H9 (cell line): ENCODE measurements around the gene PTGIR. TPM values are rescaled to one million over a fixed set of nuclear protein-coding genes. Genes with fewer than 3 reads are reported as not detected.
A peak's percentile ranks its signal among the peaks of the same experiment; 100 is the strongest.

ENCODE experiments used
- DNase-seq: peaks from one replicate; pipeline ENCODE4 v3.0.0-alpha.2; 2017
- H2AFZ ChIP-seq: one replicate; pipeline ENCODE4 v1.6.1; 2013; ENCODE audit warnings: mild to moderate bottlenecking, low read length, control low read depth, moderate library complexity
- H2AK5ac ChIP-seq: 2 replicates; pipeline ENCODE4 v1.6.1; 2013; ENCODE audit warnings: low read length, control low read depth, mixed read lengths; ENCODE audit not compliant: insufficient read length
- H2BK120ac ChIP-seq: one replicate; pipeline ENCODE4 v1.6.1; 2013; ENCODE audit warnings: low read depth, mild to moderate bottlenecking, low read length, control low read depth, inconsistent platforms; ENCODE audit not compliant: poor library complexity, severe bottlenecking
- H2BK12ac ChIP-seq: 2 replicates; pipeline ENCODE4 v1.6.1; 2013; ENCODE audit warnings: low read length, control low read depth, mixed read lengths, low read depth; ENCODE audit not compliant: insufficient read length
- H2BK15ac ChIP-seq: 2 replicates; pipeline ENCODE4 v1.6.1; 2013; ENCODE audit warnings: low read depth, low read length, control low read depth
- H2BK20ac ChIP-seq: one replicate; pipeline ENCODE4 v1.6.1; 2013; ENCODE audit warnings: low read depth, mild to moderate bottlenecking, low read length, control low read depth, inconsistent platforms; ENCODE audit not compliant: poor library complexity, severe bottlenecking
- H2BK5ac ChIP-seq: 2 replicates; pipeline ENCODE4 v1.6.1; 2013; ENCODE audit warnings: low read length, control low read depth, mixed read lengths; ENCODE audit not compliant: insufficient read length
- H3K14ac ChIP-seq: 2 replicates; pipeline ENCODE4 v1.6.1; 2013; ENCODE audit warnings: low read length, control low read depth; ENCODE audit not compliant: insufficient read depth
- H3K18ac ChIP-seq: 2 replicates; pipeline ENCODE4 v1.6.1; 2013; ENCODE audit warnings: low read depth, mild to moderate bottlenecking, mixed read lengths, low read length, control low read depth; ENCODE audit not compliant: insufficient read length
- H3K23ac ChIP-seq: 2 replicates; pipeline ENCODE4 v1.6.1; 2013; ENCODE audit warnings: low read length, control low read depth, mixed read lengths, low read depth; ENCODE audit not compliant: insufficient read length
- H3K23me2 ChIP-seq: 2 replicates; pipeline ENCODE4 v1.6.1; 2013; ENCODE audit warnings: low read depth, mild to moderate bottlenecking, mixed read lengths, low read length, control low read depth; ENCODE audit not compliant: insufficient read length, poor library complexity, severe bottlenecking
- H3K27ac ChIP-seq: 2 replicates; pipeline ENCODE4 v1.5.1; 2013; ENCODE audit warnings: low read length, control low read depth, mixed read lengths, low read depth; ENCODE audit not compliant: insufficient read length
- H3K27me3 ChIP-seq: 2 replicates; pipeline ENCODE4 v1.6.1; 2013; ENCODE audit warnings: low read length, control low read depth, inconsistent platforms; ENCODE audit not compliant: insufficient read depth
- H3K4ac ChIP-seq: 2 replicates; pipeline ENCODE4 v1.6.1; 2013; ENCODE audit warnings: low read depth, mild to moderate bottlenecking, control low read depth, inconsistent platforms, low read length, moderate library complexity
- H3K4me1 ChIP-seq: 2 replicates; pipeline ENCODE4 v1.6.1; 2013; ENCODE audit warnings: low read length, control low read depth, inconsistent platforms; ENCODE audit not compliant: insufficient read depth
- H3K4me2 ChIP-seq: 2 replicates; pipeline ENCODE4 v1.6.1; 2013; ENCODE audit warnings: low read length, control low read depth, mixed read lengths; ENCODE audit not compliant: insufficient read length, insufficient read depth
- H3K56ac ChIP-seq: 2 replicates; pipeline ENCODE4 v1.6.1; 2013; ENCODE audit warnings: low read depth, mild to moderate bottlenecking, mixed read lengths, low read length, control low read depth; ENCODE audit not compliant: insufficient read length
- H3K79me1 ChIP-seq: 2 replicates; pipeline ENCODE4 v1.6.1; 2013; ENCODE audit warnings: low read depth, mild to moderate bottlenecking, moderate library complexity, low read length, control low read depth, inconsistent platforms; ENCODE audit not compliant: insufficient read depth, poor library complexity, severe bottlenecking
- H3K79me2 ChIP-seq: 2 replicates; pipeline ENCODE4 v1.6.1; 2013; ENCODE audit warnings: low read length, control low read depth, inconsistent platforms; ENCODE audit not compliant: insufficient read depth
- H3K9ac ChIP-seq: 2 replicates; pipeline ENCODE4 v1.6.1; 2013; ENCODE audit warnings: low read length, control low read depth, mixed read lengths; ENCODE audit not compliant: insufficient read length; ENCODE audit errors: extremely low read depth
- H3K9me3 ChIP-seq: one replicate; pipeline ENCODE4 v1.6.1; 2013; ENCODE audit warnings: low read depth, low read length, inconsistent platforms; ENCODE audit not compliant: control insufficient read depth
- H3T11ph ChIP-seq: one replicate; pipeline ENCODE4 v1.6.1; 2013; ENCODE audit warnings: mild to moderate bottlenecking, low read length, control low read depth, inconsistent platforms
- H4K20me1 ChIP-seq: one replicate; pipeline ENCODE4 v1.6.1; 2013; ENCODE audit not compliant: control insufficient read depth, insufficient read length, insufficient read depth
- H4K5ac ChIP-seq: 2 replicates; pipeline ENCODE4 v1.6.1; 2013; ENCODE audit warnings: low read depth, mild to moderate bottlenecking, mixed read lengths, low read length, control low read depth; ENCODE audit not compliant: insufficient read length
- H4K8ac ChIP-seq: replicated peaks from 2 replicates; pipeline ENCODE4 v1.6.1; 2013; ENCODE audit warnings: low read length, control low read depth, mixed read lengths, low read depth; ENCODE audit not compliant: insufficient read length
- H4K91ac ChIP-seq: 2 replicates; pipeline ENCODE4 v1.6.1; 2013; ENCODE audit warnings: low read depth, mild to moderate bottlenecking, moderate library complexity, mixed read lengths, low read length, control low read depth; ENCODE audit not compliant: insufficient read length
- H3K27ac Mint-ChIP-seq, 3 experiments: 2 replicates in 2 of 3; 3 replicates in 1 of 3; pipeline ENCODE4 v1.8.0; 2020 to 2021; ENCODE audit warnings: mixed read lengths in 3 of 3, mild to moderate bottlenecking in 1 of 3, moderate library complexity in 1 of 3
- H3K27me3 Mint-ChIP-seq: 2 replicates; pipeline ENCODE4 v1.8.0; 2021; ENCODE audit warnings: low read depth, mild to moderate bottlenecking, moderate library complexity, mixed read lengths
- H3K36me3 Mint-ChIP-seq, 3 experiments: 2 replicates in 2 of 3; 3 replicates in 1 of 3; pipeline ENCODE4 v1.8.0; 2020 to 2021; ENCODE audit warnings: low read depth in 3 of 3, mixed read lengths in 3 of 3; ENCODE audit not compliant: insufficient read depth in 1 of 3
- H3K4me1 Mint-ChIP-seq, 2 experiments: 2 replicates each; pipeline ENCODE4 v1.8.0; 2020; ENCODE audit warnings: mixed read lengths in 2 of 2
- H3K4me3 Mint-ChIP-seq, 2 experiments: 2 replicates in 1 of 2; 3 replicates in 1 of 2; pipeline ENCODE4 v1.8.0; 2020 to 2021; ENCODE audit warnings: mild to moderate bottlenecking in 2 of 2, mixed read lengths in 2 of 2, moderate library complexity in 1 of 2
- H3K9me3 Mint-ChIP-seq, 2 experiments: 2 replicates in 1 of 2; 3 replicates in 1 of 2; pipeline ENCODE4 v1.8.0; 2020; ENCODE audit warnings: mild to moderate bottlenecking in 2 of 2, mixed read lengths in 2 of 2, moderate library complexity in 1 of 2
- CTCF ChIP-seq: fragments of 200-600 bp; sonication (generic); conservative IDR thresholded peaks from 3 replicates; pipeline ENCODE4 v1.8.0; 2021; ENCODE audit warnings: antibody characterized with exemption, mild to moderate bottlenecking
- WGBS: extraction: QIAGEN DNeasy Blood & Tissue Kit; methylation state at CpG from one replicate; pipeline ENCODE4 v1.1.7; 2013; ENCODE audit warnings: missing lambda C conversion rate, low lambda C conversion rate, mixed read lengths; ENCODE audit not compliant: insufficient read length; ENCODE audit errors: extremely low coverage; 5-methylcytosine and 5-hydroxymethylcytosine counted together
- total RNA-seq: library from RNA; stranded (reverse); gene quantifications from 2 replicates; pipeline ENCODE4 v1.2.1, GENCODE V29; 2021

PTGIR gene
- total RNA-seq, 1 experiment from 2014 or later, result not detected

- peaks cover 26% of the 10 kb centered on the region for H3K27me3 ChIP-seq
- H4K20me1 ChIP-seq, result no peaks in the 10 kb centered on the region
- H4K5ac ChIP-seq, result no peak overlapping the region
- no peaks in the 10 kb centered on the region for H3K79me1 ChIP-seq
- H3T11ph ChIP-seq, result no peak overlapping the region
- H3K56ac ChIP-seq, result no peak overlapping the region
- H3K4me2 ChIP-seq, result no peak overlapping the region
- no peaks in the 10 kb centered on the region for H3K79me2 ChIP-seq
- Mint-ChIP-seq H3K4me1 (peaks cover 14 to 22% of the 10 kb centered on the region in 2 experiments), H3K4me3 (peak overlapping the region in 1 of 2 experiments; percentile 67; a peak in 2 of 5 replicates), H3K36me3 (peaks cover 0 to 3% (median 3%) of the 10 kb centered on the region in 3 experiments; a peak in 4 of 7 replicates), H3K27ac (no peak overlapping the region), H3K27me3 (peaks cover 81% of the 10 kb centered on the region), H3K9me3 (peaks cover 2 to 13% of the 10 kb centered on the region in 2 experiments)
- no peak overlapping the region for H4K8ac ChIP-seq
- no peak overlapping the region for H2BK5ac ChIP-seq
- no peaks in the 10 kb centered on the region for H3K23me2 ChIP-seq
- no peak overlapping the region for H2BK15ac ChIP-seq
- no peak for DNase-seq
- H3K4ac ChIP-seq, result no peak overlapping the region
- no peak overlapping the region for H2BK12ac ChIP-seq
- H3K9me3 ChIP-seq, result no peaks in the 10 kb centered on the region
- H3K14ac ChIP-seq, result no peak overlapping the region
- H3K9ac ChIP-seq, result no peak overlapping the region
- no peak overlapping the region for H3K18ac ChIP-seq
- no peak overlapping the region for H3K23ac ChIP-seq
- WGBS, result no CpG with 5 or more reads among the region's 7 CpGs
- no peak overlapping the region for H2AFZ ChIP-seq
- H2AK5ac ChIP-seq, result no peak overlapping the region
- no peak overlapping the region for H2BK20ac ChIP-seq
- TF ChIP-seq CTCF, result no peak
- H3K27ac ChIP-seq, result no peak overlapping the region
- H3K4me1 ChIP-seq, result 0 out of 2 replicates have a peak, but pooled peaks cover 2% of the 10 kb centered on the region
- no peak overlapping the region for H4K91ac ChIP-seq
- no peak overlapping the region for H2BK120ac ChIP-seq
These were observed 25.6 kb upstream of the PTGIR start for GRCh38 chr19:46650445-46650844.
